HG03439 (cell line): ENCODE data around the gene CCDC102B.
"Not testable (repeated sequence)": the region's sequence is repeated elsewhere in the genome, so short reads cannot be mapped to it uniquely, and the experiment has no call there.

Experiments
- ATAC-seq: cut with Tn5 transposase; IDR thresholded peaks from one replicate; pipeline ENCODE4 v1.9.1; 2021; ENCODE audit warnings: mild to moderate bottlenecking, moderate library complexity; ENCODE audit not compliant: unreplicated experiment

The CCDC102B gene

DNA sequence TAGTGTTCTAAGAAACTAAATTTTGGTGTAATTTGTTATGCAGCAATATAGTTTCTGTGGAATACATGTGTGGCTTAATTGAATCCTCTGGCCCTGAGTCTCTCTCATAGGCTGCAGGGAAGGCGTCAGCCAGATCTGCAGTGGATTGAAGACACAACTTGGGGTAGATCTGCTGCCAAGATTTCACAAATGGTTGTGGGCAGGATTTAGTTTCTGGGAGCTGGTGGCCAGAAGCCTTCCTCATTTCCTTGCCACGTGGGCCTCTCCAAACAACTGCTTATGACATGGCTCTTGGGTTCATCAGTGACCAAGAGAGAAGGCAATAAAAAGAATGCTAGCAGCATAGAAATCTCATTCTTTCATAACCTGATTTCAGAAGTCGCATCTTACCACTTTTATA, 28.2 kb downstream of the CCDC102B start:
- ATAC-seq, result no peak

DNA sequence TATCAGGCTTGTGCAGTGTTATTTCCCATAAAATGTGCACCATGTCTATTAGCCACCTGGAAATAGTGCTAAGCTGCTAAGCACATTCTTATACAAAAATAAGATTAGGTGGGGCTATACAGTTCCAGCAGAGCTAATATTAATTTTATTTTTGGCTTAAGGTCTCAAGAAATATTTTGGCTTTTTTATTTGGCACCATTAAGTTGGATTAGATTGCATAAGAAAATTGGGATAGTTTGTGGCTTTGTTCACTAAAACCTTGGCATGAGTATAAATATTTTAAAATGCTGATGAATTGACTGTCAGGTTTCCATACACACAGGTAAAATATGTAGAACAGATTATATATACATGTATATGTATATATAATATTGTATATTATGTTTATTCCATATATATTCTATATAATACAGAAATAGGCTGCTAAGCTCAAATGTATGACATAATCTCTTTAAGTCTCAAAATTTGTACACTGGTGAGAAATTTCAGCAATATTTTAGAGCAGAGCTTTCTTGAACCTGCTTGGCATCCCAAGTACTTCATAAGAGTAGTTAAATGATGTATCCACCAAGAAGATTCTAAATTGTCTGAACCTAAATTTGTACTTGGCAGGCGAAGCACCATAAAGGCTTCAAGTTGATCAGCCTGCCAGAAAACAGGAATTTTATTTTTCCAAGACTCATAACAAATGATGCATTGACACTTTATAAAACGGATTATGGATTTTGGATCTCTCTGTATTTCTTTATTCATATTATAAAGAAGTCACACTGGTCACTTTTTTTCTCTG, 32.6 kb downstream of the CCDC102B start:
- no peak for ATAC-seq

DNA sequence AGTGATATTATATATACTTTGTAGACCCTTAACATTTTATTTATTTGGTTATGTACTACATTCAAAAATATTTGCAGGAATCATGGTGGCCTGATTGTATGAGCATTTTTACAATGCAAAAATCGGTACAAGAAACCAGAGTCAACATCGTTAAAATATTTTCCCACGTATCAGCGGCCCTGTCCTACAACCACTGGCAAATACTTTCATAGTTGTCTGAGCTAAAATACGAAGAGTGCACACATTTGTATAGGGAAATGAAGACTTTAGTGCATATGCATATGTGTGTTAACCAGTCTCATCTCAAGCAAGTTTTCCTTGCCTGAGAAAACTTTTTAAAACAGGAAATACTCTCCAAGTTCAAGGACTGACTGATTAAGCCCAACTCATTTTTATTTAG, 35.9 kb downstream of the CCDC102B start:
- no peak for ATAC-seq

DNA sequence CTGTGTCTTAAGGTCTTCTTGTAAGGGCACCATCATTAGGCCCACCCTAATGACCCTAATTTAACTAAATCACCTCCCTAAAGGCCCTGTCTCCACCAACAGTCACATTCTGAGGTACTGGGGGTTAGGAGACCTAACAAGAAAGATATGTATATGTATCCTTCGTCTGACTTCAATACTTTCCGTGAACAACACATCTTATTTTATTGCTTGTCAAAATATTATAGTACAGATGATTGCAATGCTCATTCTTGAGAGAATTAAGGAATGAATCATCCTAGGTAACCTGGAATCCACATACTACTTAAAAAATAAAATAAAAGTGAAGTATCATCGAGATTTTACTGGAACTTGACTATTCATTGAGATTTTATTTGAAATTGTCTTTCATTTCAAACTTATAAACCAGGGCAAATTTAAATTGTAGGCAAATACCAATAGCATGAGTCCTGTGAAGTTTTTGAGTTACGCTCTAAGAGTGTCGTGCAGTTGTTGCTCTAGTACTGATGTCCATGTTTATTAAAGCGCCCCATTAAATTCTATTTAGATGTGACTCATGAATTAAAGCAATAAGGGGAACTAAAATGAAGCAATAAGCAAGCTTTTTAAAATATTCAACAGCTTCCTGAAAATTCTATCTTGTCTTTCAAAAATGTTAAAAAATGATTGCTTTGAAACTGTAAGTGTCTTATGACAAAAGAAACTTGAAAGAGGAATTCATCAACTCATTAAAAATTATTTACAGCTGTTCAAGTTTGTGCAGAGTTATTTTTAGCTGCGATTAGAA, 40.0 kb downstream of the CCDC102B start:
- no peak for ATAC-seq

DNA sequence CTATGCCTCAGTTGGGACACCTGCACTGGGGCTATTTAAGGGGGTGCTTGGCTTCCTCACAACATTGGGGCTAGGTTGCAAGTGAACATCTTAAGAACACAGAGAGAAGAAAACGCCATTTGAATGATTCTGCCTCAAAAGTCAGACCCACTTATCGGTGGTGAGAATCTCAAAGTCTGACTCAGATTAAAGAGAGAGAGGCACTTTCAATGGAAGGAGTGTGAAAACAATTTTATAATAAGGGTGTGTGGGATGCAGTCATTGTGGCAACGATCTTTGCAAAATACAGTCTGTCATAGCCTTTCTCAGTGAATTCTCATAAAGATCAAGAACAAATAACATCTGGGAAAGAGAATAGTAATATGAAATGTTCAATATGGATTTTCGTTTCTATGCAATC, 41.8 kb downstream of the CCDC102B start:
- ATAC-seq, result no peak

DNA sequence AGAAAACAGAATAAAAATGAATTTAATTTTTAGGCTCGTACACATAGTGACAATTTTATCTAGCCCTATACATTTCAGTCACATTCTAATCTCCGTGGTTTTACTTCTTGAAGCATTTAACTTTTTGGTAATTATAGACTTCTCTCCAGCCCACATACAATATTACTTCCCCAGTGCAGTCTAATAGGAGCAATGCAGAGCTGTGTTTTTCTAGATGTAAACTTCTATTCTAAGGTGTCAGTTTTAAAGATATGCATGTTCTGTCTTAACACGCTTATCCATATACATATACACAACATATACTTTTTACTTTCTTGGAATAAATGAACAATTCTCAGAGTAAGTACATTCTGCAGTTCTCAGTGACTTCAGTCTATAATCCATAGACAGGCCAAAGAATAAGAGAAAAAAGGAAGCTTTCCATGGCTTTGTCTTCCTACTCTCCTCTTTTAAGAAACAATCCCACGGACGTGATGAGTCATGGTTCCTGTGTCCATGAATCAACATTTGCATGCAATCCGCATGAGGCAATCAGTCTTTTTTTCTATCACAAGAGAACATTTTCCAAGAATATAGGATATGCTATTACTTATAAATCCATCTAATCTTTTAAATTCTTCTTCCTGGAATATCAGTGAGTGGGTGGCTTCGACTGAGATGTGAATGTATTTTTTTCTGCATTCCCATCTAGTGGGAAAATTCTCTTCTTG, 42.8 kb downstream of the CCDC102B start:
- no peak for ATAC-seq

DNA sequence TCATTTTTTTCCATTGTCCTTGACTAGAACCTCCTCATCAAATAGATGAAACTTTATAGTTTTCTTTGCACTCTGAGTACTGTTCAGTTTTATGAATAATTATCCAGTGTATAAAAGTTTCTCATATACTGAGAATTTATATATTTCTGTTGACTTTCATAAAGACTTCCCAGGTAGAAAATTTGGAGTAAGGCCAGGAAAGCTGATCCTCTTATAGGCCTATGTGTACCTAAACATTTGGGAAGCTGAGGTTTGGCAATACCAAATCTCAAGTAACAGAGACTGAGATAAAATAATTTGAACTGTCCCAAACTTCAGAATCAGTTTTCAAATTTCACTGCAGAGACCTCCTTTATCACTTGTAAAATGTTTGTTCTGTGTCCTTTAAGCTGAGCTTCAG, 43.4 kb downstream of the CCDC102B start:
- ATAC-seq, result no peak

DNA sequence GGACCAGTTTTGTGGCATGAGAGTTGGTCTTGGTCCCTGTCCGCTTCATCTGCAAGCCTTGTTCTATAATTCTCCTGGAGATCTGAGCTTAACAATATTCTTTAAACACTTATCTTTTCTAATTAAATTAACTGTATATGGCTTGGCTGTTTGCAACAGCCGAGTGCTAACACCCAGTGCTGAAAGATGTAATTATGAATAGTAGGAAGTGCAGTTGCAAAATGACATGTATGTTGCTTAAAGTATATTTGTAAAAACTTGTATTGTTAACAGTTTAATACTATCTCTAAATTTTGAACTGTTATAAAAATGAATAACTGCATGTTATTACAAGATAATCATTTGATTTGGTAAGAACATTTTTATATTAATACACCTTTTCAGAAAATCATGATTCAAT, 45.1 kb downstream of the CCDC102B start:
- ATAC-seq, result no peak

DNA sequence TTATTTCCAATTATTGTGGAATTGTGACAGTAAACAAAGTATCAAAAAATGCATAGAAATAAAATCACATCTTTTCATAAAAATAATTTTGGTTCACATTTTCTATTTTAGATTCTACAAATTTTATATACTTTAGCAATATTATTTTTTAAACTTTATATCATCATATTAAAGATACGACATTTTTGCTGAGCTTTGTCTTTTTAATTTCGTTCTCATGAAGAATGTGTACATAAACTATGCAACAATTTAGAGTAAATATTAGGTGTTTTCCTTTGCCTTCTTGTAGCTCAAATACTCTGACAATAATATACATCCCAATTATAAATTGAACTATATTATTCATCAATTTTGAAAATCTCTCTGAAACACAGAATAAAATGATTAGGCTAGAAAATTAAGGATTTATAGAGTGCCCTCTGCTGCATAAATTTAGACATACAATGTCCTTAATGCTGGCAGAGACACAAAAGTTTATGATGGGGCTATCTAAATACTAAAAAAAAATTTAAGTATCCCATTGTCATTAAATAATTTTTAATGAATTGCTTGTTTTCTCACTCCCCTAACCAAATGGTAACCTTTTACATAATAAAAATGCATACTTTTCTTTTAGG, 45.7 kb downstream of the CCDC102B start:
- no peak for ATAC-seq

DNA sequence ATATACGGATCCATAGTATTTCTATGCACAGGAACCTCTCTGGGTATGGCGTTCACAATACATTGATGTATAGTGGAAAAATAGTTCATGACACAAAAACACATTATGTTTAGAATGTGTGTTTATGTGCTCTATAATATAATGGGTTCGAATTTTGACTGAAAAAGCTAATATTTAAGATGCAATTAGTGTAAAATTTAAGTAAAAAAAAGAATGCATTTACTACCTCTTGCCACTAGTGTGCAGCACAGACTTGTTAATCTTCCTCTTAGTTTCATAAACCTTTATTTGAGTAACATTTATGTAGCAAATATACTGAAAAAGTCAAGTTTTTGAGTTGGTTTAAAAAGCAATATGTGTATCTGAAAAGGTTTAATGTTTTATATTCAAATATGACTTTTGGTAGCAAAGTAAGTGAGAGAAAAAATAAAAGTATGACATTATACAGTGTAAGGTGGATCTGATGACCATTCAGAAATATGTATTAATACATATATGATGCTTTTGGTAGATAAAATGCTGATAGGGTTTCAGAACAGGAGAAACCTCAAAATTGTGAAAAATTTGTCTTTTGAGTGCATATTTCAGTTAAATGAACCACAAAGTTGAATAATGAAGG, 49.4 kb downstream of the CCDC102B start:
- no peak for ATAC-seq

DNA sequence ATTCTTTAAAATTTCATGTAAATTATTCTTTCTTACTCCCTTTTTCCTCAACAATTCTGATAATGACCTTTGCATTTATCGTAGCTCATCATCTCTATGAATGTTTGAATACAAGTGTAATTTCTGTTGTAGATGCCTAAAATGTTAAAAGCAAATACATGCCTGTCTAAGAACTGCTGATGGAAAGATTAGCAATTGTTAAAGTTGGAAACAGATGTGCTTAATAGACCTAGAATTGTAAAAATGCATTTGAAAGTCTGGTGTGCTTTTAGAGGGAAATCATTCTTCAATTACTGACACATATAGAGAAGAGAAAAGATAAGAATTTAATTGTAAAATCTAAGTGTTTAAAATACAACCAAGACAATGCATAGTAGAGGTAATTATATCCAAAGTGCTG, 50.4 kb downstream of the CCDC102B start:
- ATAC-seq, result no peak

DNA sequence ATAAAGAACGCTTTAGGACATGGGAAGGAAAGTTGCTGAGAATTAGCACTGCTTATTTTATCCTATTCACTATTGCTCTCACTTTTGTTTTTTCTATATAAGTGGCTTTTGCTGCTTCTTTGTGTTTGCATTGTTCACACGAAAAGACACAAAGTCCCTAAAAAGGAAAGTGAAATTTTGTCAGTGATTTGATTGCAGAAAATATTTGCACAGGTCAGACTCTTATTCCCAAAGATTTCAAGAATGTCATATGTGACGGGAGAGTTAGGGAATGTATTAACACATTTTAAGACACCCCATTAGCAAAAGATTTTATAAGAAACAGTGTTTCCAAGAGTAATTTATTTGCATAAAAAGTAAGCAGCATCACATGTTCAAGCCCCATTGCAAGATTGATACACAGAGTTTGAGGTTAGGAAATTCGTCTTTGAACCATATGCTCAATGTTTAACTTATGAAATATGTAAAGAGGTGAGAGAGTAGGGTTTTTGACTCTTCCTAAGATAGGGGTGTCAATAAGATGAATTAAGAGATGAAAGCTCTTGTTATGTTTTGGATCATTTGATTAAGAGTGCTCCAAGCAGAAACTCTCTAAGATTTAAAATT, 57.0 kb downstream of the CCDC102B start:
- no peak for ATAC-seq

DNA sequence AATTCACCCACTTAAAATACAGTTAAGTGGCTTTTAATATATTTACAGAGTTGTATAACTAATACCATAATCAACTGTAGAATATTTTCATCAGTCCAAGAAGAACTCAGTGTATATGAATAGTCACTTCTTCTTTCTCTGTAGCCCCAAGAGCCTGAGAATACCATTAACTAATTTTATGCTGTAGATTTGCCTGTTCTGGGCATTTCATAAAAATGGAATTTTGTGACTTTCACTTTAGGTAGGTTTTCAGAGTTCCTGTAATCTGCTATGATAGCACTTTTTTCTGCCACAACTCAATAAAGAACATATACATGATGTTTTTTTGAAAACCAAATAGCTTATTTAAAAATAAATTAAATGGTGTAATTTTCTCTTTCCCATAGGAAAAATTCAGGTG, 57.6 kb downstream of the CCDC102B start:
- no peak for ATAC-seq

DNA sequence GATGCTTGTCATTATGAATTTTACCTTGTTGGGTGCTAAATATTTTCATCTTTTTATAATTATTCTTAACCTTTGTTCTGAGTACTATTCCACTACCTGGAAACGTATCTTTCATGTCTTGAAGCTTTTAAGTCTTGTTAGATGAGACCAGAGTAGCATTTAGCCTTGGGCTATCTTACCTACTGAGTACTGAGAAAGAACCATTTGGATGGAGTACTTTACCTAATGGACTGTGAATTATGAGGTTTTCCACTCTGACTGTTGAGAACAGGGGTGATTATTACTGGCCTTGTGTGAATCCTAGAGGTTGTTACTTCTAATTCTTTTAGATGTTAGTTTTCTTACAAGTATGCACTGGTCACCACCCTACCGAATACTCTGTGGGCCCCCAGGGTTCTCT, 63.5 kb downstream of the CCDC102B start:
- ATAC-seq, result no peak

DNA sequence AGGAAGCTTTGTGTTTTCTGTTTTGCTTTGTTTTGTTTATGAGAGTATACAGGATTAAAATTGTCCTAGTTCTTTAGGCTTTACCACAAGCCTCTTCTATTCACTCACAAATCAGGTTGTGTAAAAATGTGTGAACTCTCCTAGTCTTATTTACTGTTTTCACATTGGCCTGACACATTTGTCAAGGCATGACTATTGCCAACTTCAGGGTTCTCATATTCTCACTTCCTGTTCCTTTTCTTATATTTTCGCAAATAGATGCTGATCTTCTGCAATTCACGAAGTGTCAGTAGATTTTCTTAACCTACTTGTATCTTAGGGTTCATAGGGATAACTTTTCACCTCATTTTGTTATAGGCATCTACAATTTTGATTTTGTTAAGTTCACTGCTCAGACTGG, 67.1 kb downstream of the CCDC102B start:
- no peak for ATAC-seq

DNA sequence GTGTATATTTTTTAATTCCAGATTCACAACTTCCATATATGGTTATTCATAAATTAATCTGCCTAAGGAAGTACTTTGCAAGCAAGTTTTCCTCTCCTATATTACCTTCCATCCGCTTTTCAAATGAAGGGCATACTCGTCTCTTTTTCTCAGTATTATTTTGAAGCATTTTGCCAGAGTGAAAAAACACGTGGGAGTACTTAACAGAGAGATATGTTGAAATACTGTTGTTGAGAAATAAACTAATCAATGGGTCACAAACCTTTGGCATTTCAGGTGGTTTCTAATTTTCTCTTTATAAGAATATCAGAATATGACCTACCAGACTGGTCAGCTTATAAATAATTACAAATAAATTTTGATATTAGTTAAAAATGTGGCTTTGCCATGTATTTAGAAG, 67.6 kb downstream of the CCDC102B start:
- ATAC-seq, result no peak

DNA sequence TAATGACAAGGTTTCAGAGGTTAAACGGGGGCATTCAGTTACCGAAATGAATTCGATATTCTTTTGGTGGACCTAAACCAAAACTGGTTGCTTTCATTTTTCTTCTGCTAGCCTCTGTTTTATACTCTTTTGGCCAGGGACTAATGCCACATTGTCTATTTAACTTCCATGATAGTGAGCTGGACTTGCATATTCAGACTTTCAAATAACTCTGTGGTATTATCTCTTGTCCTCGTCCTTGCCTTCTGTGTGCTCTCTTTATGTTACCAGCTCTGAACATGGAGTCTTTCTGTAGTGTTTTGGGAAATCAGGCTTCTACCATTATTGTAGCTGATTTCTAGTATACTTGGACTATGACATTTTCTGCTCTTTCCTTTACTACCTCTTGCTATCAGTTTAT, 75.1 kb downstream of the CCDC102B start:
- ATAC-seq, result no peak

DNA sequence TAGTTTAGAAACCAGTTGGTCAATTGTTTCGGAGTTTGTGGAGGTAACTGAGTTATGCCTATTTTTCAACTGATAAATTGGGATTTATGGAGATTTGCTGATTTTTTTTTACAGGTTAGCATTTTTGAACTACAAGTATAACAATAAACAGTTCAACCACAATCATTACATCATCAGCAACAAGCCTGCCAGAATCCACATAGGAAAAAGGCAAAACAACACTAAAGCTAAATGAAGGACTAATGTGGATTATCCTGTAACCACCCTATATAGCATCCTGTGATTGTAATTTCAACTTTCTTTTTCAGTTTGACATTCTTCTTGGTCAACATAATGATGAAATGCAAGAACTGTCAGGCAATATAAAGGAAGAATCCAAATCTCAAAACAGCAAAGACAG, 76.5 kb downstream of the CCDC102B start:
- ATAC-seq, result no peak

DNA sequence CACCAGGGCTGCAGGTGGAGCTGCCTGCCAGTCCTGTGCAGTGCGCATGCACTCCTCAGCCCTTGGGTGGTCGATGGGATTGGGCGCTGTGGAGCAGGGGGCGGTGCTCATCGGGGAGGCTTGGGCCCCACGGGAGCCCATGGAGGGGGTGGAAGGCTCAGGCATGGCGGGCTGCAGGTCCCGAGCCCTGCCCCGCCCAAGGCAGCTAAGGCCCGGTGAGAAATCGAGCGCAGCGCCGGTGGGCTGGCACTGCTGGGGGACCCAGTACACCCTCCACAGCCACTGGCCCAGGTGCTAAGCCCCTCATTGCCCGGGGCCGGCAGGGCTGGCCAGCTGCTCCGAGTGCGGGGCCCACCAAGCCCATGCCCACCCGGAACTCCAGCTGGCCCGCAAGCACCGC, 82.1 kb downstream of the CCDC102B start:
- not testable (repeated sequence) for ATAC-seq

DNA sequence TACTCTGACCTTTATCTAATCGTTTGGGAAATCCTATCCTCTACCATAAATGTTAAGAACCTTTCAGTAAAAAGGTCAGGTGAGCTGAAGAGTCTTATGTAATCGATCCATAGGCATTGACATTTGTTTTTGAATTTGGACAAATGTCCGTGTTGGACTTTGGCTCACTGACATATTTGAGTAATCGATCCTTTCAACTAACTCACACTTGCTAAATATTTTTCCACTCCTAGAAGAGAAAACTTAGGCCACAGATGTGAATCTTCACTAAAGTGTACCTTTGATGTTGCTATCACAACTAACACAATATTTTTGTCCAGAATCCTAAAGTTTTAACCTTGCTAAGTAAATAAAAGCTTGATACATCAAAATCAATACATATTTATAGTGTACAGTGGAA, 89.5 kb downstream of the CCDC102B start:
- no peak for ATAC-seq

DNA sequence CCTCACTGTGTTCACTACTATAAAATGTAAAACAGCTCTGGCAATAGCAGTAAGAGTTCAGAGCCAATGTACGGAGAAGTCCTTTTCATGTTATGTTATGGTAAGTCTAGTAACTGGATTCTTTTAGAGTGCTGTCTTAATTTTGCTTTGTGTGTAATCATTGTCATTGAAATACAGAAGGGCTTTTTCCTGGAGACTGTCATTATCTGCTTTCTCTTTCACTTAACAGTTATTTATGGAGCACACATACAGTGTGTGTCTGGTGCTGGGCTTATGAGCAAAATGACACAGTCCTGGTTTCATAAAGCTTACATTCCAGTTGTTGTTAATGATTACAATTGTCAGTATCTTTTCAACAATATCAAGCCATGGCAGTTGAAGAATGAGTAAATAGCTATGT, 95.5 kb downstream of the CCDC102B start:
- ATAC-seq, result no peak
